HEK293 (cell line): ENCODE measurements around the gene WDR55.
"Not testable (repeated sequence)": the region's sequence is repeated elsewhere in the genome, so short reads cannot be mapped to it uniquely, and the experiment has no call there.

Experiments
- CTCF ChIA-PET: fragments of 350-600 bp; formaldehyde crosslinking; extraction: SDS; loops from one replicate; lab custom pipeline; 2021; ENCODE audit warnings: antibody characterized with exemption; lab: Yijun Ruan, JAX
- POLR2A ChIA-PET: fragments of 300-600 bp; formaldehyde crosslinking; extraction: SDS; loops from one replicate; lab custom pipeline; 2020; ENCODE audit warnings: antibody characterized with exemption, inconsistent platforms; lab: Yijun Ruan, JAX
- H3K27ac ChIP-seq: fragments of 200-500 bp; sonication (Bioruptor generic); 2 replicates; pipeline ENCODE4 v1.5.1; 2014; ENCODE audit warnings: low read depth, low read length, control low read depth, inconsistent platforms; ENCODE audit errors: extremely low read depth
- H3K36me3 ChIP-seq, 2 experiments: fragments of 200-500 bp in 1 of 2; sonication (Bioruptor generic) in 1 of 2; 1 replicate in 1 of 2; 2 replicates in 1 of 2; pipeline ENCODE4 v1.5.1; 2014 to 2017; ENCODE audit warnings: inconsistent platforms in 2 of 2, low read length in 2 of 2; ENCODE audit not compliant: control insufficient read depth in 2 of 2, insufficient read depth in 1 of 2
- H3K4me1 ChIP-seq: fragments of 200-500 bp; sonication (Bioruptor generic); 2 replicates; pipeline ENCODE4 v1.5.1; 2014; ENCODE audit warnings: mild to moderate bottlenecking, low read length, inconsistent platforms; ENCODE audit not compliant: control insufficient read depth, insufficient read depth
- H3K4me3 ChIP-seq: 2 replicates; pipeline ENCODE4 v1.5.1; 2011; ENCODE audit warnings: low read depth, mild to moderate bottlenecking, control low read depth, low read length, moderate library complexity
- H3K9me3 ChIP-seq: fragments of 200-500 bp; sonication (Bioruptor generic); 2 replicates; pipeline ENCODE4 v1.5.1; 2014; ENCODE audit warnings: low read depth, low read length, inconsistent platforms; ENCODE audit not compliant: control insufficient read depth, insufficient read depth
- HOXD13 ChIP-seq: sonication (generic); formaldehyde crosslinking; IDR thresholded peaks from 2 replicates; pipeline ENCODE4 v1.8.0; 2022; ENCODE audit warnings: missing genetic modification reagents, borderline replicate concordance
- MEIS1 ChIP-seq: sonication (generic); formaldehyde crosslinking; IDR thresholded peaks from 2 replicates; pipeline ENCODE4 v1.8.1; 2022; ENCODE audit warnings: missing genetic modification reagents, mild to moderate bottlenecking, borderline replicate concordance
- MYNN ChIP-seq: fragments of 450-650 bp; formaldehyde crosslinking; IDR thresholded peaks from 2 replicates; pipeline ENCODE4 v1.5.1; 2016; ENCODE audit warnings: missing biosample characterization, missing genetic modification characterization, borderline replicate concordance
- TSHZ1 ChIP-seq: fragments of 450-650 bp; formaldehyde crosslinking; IDR thresholded peaks from 2 replicates; pipeline ENCODE4 v1.5.1; 2016; ENCODE audit warnings: missing biosample characterization, missing genetic modification characterization, borderline replicate concordance
- YY1 ChIP-seq: fragments of 450-650 bp; formaldehyde crosslinking; IDR thresholded peaks from 2 replicates; pipeline ENCODE4 v1.5.1; 2018; ENCODE audit warnings: missing biosample characterization, missing genetic modification characterization
- ZBTB1 ChIP-seq: fragments of 450-650 bp; formaldehyde crosslinking; IDR thresholded peaks from 2 replicates; pipeline ENCODE4 v1.5.1; 2016; ENCODE audit warnings: missing biosample characterization, missing genetic modification characterization
- ZNF19 ChIP-seq: fragments of 450-650 bp; formaldehyde crosslinking; IDR thresholded peaks from 2 replicates; pipeline ENCODE4; 2016; ENCODE audit warnings: missing biosample characterization, missing genetic modification characterization, low read depth
- ZNF2 ChIP-seq: fragments of 450-650 bp; formaldehyde crosslinking; IDR thresholded peaks from 2 replicates; pipeline ENCODE4 v1.5.1; 2016; ENCODE audit warnings: missing biosample characterization, missing genetic modification characterization
- ZNF366 ChIP-seq: fragments of 450-650 bp; formaldehyde crosslinking; conservative IDR thresholded peaks from 2 replicates; pipeline ENCODE4 v1.5.1; 2016; ENCODE audit warnings: missing biosample characterization, missing genetic modification characterization
- ZNF449 ChIP-seq: fragments of 450-650 bp; formaldehyde crosslinking; IDR thresholded peaks from 2 replicates; pipeline ENCODE4 v1.5.1; 2017; ENCODE audit warnings: missing biosample characterization, mild to moderate bottlenecking, missing genetic modification characterization, moderate library complexity
- ZNF549 ChIP-seq: fragments of 450-650 bp; IDR thresholded peaks from 2 replicates; pipeline ENCODE4 v1.5.1; 2018; ENCODE audit warnings: missing biosample characterization, missing genetic modification characterization, mild to moderate bottlenecking, inconsistent platforms, moderate library complexity
- ZNF645 ChIP-seq: fragments of 450-650 bp; formaldehyde crosslinking; IDR thresholded peaks from 2 replicates; pipeline ENCODE4; 2016; ENCODE audit warnings: missing biosample characterization, missing genetic modification characterization
- ZNF747 ChIP-seq: fragments of 450-650 bp; formaldehyde crosslinking; IDR thresholded peaks from 2 replicates; pipeline ENCODE4 v1.5.1; 2016; ENCODE audit warnings: missing biosample characterization, missing genetic modification characterization
- ZSCAN18 ChIP-seq: fragments of 450-650 bp; formaldehyde crosslinking; IDR thresholded peaks from 2 replicates; pipeline ENCODE4 v1.5.1; 2016; ENCODE audit warnings: missing biosample characterization, missing genetic modification characterization

The WDR55 gene

DNA sequence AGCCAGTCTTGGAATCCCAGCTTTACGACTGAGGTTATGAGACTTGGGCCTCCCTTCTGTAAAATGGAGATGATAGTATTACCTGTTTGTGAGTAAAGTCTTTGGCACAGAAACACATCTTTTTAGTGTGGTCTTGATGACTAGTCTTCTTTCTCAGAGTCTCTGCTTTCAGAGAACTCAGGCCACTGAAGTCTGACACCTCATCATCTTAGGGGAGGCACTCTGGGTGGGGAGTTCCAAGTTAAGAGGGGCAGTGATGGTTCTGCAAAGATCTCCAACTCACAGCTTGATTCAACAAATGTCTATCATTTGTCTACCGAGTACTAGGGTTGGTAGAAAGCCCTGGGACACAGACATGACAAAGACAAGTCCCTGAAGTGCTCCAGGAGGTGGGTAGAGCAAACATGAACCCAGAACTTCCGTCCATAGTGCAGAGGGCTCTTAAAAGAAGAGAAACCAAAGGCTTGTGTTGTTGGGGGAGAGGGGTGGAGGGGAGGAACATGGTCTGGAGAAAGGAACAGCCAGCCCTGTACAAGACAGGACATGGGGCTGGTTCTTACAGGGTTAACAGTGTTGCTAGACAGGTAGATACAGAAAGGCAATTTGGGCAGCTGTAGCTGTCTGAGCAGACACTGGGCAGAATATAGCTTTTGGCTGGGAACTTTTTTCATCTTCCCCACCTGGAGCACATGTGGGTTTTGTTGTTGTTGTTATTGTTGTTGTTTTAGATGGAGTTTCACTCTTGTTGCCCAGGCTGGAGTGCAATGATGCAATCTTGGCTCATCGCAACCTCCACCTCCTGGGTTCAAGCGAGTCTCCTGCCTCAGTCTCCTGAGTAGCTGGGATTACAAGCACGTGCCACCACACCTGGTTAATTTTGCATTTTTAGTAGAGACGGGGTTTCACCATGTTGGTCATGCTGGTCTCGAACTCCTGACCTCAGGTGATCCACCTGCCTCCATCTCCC is 29.1 kb upstream of the WDR55 start (continued):
- TF ChIP-seq ZNF449 (no peak), MYNN (tag by site-specific recombination) (no peak), ZNF747 (tag by site-specific recombination) (no peak), ZNF549 (no peak), HOXD13 (CRISPR knock-in tag) (no peak), ZNF645 (tag by site-specific recombination) (no peak), MEIS1 (CRISPR knock-in tag) (no peak)

DNA sequence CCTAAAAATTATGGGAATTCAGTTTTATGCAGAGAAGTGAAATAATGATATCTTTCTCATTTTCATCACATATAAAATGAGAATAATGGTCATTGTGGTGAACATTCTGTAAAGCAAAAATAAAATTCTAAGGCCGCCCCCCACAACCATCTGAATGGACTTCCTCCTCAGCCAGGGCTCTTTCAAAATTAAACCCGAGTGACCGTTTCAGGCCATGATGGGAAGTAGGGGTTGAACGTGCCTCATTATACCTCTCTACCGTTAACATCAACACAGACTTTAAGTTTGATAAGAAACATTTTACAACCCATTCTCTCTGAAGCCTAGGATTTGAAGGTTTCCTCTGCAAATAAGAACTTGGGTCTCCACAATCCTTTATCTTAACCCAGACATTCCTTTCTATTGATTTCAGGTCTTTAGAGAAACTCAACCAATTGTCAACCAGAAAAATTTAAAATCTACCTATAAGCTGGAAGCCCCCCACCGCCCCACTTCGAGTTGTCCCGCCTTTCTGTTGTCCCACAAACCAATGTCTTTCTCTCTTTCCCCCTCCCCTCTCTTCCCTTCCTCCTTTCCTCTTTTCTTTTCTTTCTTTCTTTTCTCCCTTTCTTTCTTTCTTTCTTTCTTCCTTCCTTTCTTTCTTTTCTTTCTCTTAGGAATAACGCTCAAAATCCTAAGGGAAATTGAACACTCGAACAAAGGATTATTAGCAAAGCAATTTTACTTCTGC is 27.2 kb upstream of the WDR55 start:
- CTCF ChIA-PET: interaction anchor here (0.8 to 1.6 kb wide), 4 partner anchors 10 to 872 kb away, joined by 3 to 7 read pairs (median 4); no protein-coding TSS in a partner anchor
- POLR2A ChIA-PET: no interaction called here
- H3K27ac ChIP-seq: no peak overlapping the region
- peaks cover 0 to 20% of the 10 kb centered on the region in 2 experiments; a peak in 1 of 3 replicates for H3K36me3 ChIP-seq
- no peak overlapping the region for H3K4me3 ChIP-seq
- peak; percentile 81 for TF ChIP-seq ZNF366 (tag by site-specific recombination)
- TF ChIP-seq YY1: no peak
- TF ChIP-seq ZSCAN18 (tag by site-specific recombination): no peak
- TF ChIP-seq ZBTB1 (tag by site-specific recombination): no peak
- no peak for TF ChIP-seq TSHZ1
- no peaks in the 10 kb centered on the region for H3K4me1 ChIP-seq
- H3K9me3 ChIP-seq: no peaks in the 10 kb centered on the region

DNA sequence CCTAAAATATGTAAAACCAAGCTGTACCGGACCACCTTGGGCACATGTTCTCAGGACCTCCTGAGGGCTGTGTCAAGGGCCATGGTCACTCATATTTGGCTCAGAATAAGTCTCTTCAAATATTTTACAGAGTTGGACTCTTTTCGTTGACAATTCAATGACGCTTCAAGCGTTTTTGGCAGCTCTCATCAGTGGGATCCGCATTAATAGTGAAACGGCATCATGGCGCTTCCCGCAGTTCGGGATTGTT is 25.9 kb upstream of the WDR55 start:
- H3K4me3 ChIP-seq, H3K27ac ChIP-seq, H3K9me3 ChIP-seq, H3K4me1 ChIP-seq: not testable (repeated sequence)
- ChIA-PET CTCF (interaction anchor here (0.6 to 1.4 kb wide), 6 partner anchors 9 to 287 kb away, joined by 3 to 4 read pairs (median 3); partner anchors contain the start of genes IK and NDUFA2), POLR2A (interaction anchor here (1.2 to 2.3 kb wide), 3 partner anchors 9 to 82 kb away, joined by 3 to 14 read pairs (median 8); partner anchors contain the start of genes IK, NDUFA2 and SRA1)
- peaks cover 0 to 33% of the 10 kb centered on the region in 2 experiments; a peak in 1 of 3 replicates for H3K36me3 ChIP-seq
- TF ChIP-seq ZNF2 (tag by site-specific recombination): peak; percentile 88
- TF ChIP-seq ZNF19 (tag by site-specific recombination): peak; percentile 70; the same call in 1 of the 2 replicates
